ENCODE measurements around the gene CLOCK.
"Not testable (repeated sequence)": the region's sequence is repeated elsewhere in the genome, so short reads cannot be mapped to it uniquely, and the experiment has no call there.

CLOCK gene

DNA sequence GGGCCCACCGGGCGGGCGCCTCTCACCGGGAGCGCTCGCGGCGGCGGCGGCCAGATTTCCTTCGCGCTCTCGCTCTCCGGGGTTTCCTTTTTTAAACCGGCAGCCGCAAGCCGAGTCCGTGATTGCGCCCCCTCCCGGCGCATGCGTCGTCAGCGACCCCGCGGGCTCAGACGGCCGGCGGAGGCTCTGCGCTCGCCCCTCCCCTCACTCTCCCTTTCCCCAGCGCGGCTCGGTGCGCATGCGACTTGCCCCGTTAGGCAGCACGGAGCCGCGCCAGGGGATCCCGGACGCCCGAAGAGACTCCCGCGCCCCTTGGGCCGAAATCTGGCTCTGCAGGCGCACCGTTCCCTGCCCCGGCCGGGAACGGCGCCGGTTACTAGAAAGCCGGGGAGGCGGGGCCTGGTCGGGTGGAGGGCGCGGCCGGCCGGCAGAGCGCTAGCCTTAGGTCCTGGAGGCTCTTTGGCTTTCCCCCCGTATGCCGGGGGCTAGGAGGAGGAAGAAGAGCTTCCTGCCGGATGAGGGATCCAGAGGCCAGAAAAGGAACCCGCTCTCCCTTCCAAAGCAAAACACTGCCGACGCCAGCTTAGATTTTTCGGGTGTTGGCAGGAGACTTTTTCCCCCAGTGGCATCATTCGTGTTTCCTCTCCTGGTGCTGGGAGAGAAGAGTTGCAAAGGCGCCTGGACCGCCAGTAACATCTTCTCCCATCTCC is at the start of gene CLOCK:
CLOCK (minus strand) TSS at position 154 of the 710 bp plus-strand sequence. CDS start 64,124 bp downstream, outside the sequence.
- FAIRE-seq (no peak), DNase-seq (ENCODE audit: insufficient read length, low spot score) (peak; percentile 57)

GRCh38 chr4:55592014-55592413 is 45.3 kb upstream of the CLOCK start, which contains the start of gene PDCL2:
TSS of gene PDCL2 (minus strand) at chr4:55592245. CDS start at chr4:55592109, 136 bp downstream.
- FAIRE-seq (no peak), DNase-seq (ENCODE audit: insufficient read length, low spot score) (no peak)

- FAIRE-seq, result no peak
- no peak for DNase-seq (ENCODE audit: insufficient read length, low spot score)
Observed at GRCh38 chr4:55588160-55588559, 41.5 kb upstream of the CLOCK start.

- not testable (repeated sequence) for FAIRE-seq; DNase-seq (ENCODE audit: insufficient read length, low spot score)
Observed at GRCh38 chr4:55582773-55583172, 36.1 kb upstream of the CLOCK start.

- no peak for DNase-seq (ENCODE audit: insufficient read length, low spot score)
- FAIRE-seq, result no peak
Observed at GRCh38 chr4:55578341-55579010, 31.8 kb upstream of the CLOCK start.

DNA sequence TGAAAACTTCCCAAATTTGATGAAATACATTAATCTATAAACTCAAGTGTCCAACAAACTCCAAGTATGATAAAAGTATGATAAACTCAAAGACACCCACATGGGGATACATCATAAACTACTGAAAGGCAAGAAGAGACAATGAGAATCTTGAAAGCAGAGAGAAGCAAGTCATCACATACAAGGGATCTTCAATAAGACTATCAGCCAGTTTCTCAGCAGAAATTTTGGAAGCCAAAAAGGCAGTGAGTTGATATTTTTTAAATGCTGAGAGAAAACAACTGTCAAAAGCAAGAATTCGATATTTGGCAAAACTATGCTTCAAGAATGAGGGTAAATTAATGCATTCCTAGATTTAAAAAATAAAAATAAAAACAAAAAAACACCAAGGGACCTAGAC is 28.8 kb upstream of the CLOCK start:
- DNase-seq (ENCODE audit: insufficient read length, low spot score), result no peak
- FAIRE-seq, result no peak

DNA sequence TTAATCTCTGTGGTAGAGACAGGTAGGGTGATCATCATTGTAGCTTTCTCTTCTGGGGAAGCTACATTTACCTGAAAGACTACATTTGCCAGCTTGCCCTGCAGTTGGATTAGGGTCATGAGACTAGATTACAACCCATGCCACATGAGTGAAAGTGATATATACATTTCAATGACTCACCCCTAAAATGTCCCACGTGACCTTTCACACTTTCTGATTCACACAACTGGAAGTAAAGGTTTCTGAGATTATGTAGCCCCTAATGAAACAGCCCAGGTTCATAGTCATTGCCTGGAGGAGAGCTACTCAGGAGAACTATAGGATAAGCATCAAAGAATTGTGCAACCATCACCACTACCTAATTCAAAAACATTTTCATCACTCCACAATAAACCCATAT is 27.5 kb upstream of the CLOCK start:
- FAIRE-seq, result no peak
- DNase-seq (ENCODE audit: insufficient read length, low spot score), result no peak

DNA sequence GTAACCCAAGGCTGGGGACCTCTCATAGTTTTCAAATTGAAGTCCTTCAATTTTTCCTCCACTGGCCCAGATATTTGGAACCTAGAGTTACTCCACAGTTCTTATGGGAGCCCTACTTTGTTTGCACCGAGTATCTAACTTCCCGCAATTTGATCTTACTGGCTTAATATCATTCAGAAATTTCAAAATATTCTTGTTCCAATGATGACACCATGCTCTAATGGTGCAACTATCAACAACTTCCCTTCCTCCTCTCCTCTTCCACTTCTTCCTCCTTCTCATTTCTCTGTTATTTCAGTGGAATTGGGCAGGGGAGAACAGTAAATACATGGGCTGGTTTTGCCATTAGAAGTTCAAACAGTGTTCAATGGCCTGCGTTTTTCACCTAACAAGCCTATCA is 25.1 kb upstream of the CLOCK start:
- DNase-seq (ENCODE audit: insufficient read length, low spot score), result no peak
- FAIRE-seq, result no peak

GRCh38 chr4:55568905-55569504 is 22.3 kb upstream of the CLOCK start:
- DNase-seq (ENCODE audit: insufficient read length, low spot score) (no peak), FAIRE-seq (no peak)

DNA sequence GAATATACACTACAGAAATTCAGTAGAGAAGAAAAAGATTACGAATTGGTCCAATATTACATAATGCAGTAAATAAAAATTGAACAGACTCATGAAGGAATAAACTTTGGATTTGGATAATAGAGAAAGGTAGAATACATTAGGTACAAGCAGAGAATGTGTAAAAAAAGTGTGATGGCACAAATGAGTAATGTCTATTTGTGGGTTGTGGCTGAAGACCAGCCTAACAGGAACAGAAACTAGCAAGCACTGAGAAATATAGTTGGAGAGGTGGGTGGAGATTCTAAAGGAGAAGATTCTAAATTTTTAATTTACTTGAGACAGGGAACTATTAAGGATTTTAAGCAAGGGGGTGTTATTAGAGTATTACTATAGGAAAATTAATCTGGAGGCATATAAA is 15.2 kb upstream of the CLOCK start:
- FAIRE-seq (no peak), DNase-seq (ENCODE audit: insufficient read length, low spot score) (no peak)

DNA sequence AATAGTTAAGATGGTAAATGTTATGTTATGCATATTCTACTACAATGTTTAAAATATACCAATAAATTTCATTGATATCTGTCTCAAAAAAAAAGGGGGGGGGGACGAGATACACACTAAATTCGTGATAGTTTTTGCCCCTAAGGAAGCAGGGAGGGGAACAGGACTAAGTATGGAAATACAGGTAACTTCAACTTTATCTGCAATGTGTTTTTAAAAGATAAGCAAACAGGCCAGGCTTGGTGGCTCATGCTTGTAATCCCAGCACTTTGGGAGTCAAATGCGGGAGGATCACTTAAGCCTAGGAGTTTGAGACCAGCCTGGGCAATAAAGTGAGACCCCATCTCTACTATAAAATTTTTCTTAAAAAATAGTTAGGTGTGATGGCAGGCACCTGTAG is 13.4 kb upstream of the CLOCK start:
- FAIRE-seq (no peak), DNase-seq (ENCODE audit: insufficient read length, low spot score) (no peak)

GRCh38 chr4:55554453-55555030 is 7.8 kb upstream of the CLOCK start:
- FAIRE-seq (no peak), DNase-seq (ENCODE audit: insufficient read length, low spot score) (no peak)

DNA sequence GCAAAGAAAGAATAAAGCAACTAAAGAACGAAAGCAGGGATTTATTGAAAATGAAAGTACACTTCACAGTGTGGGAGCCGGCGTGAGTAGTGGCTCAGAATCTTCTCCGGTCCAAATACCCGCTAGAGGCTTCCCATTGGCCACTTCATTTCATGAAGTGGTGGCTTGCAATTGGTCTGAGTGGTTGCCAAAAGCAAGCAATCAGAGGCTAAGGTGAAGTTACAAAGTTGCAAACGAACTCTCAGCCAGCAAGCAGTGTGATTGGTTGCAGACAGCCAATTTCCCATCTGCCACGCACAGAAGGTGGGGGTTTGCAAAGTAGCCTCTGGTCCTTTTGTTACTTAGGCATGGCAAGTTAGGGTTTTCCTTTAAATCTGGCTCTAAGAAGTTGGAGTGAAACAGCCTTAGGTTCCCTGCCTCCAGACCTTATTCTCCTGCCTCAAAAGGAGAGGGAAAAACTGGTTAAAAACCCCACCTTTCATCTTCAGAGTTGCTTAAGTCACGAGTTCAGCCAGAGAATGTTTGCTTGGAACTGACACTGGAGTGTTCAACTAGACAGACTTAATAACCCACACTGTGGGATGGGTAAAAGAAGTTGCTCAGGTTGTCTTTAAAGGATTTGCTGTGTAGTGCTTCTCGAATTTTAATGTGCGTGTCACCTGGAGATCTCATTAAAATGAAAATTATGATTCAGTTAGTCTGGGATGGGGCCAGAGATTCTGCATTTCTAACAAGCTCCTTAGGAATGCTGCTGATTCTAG is 6.9 kb upstream of the CLOCK start:
- DNase-seq (ENCODE audit: insufficient read length, low spot score) (no peak), FAIRE-seq (no peak)

- not testable (repeated sequence) for DNase-seq (ENCODE audit: insufficient read length, low spot score); FAIRE-seq
Observed at GRCh38 chr4:55551964-55552363, 5.3 kb upstream of the CLOCK start.

- DNase-seq (ENCODE audit: insufficient read length, low spot score) (no peak), FAIRE-seq (no peak)
Observed at GRCh38 chr4:55549888-55550287, 3.2 kb upstream of the CLOCK start.

DNA sequence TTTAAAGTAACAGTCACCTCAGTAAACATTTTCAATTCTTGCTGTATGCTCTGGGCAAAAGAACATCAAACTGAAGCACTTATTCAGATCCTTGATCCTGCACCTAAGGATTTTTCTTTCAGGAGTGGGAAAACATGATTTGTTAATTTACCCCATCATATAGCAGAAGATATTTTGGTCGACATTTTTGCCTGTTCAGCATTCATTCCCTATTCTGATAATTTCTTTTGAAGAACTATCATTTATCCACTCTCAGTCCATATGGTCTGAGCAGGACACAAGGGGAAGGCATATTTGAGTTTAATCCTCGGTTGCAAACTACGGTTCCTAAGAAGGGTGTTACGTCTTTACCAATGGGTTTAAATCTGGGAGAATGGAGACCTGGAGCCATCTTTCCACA is 1.2 kb upstream of the CLOCK start:
- no peak for FAIRE-seq
- DNase-seq (ENCODE audit: insufficient read length, low spot score), result no peak

GRCh38 chr4:55547466-55547770 is 709 bp upstream of the CLOCK start:
- DNase-seq (ENCODE audit: insufficient read length, low spot score) (no peak), FAIRE-seq (no peak)

GRCh38 chr4:55546506-55546755 is 278 bp downstream of the CLOCK start:
- FAIRE-seq (no peak), DNase-seq (ENCODE audit: insufficient read length, low spot score) (peak; percentile 56)

DNA sequence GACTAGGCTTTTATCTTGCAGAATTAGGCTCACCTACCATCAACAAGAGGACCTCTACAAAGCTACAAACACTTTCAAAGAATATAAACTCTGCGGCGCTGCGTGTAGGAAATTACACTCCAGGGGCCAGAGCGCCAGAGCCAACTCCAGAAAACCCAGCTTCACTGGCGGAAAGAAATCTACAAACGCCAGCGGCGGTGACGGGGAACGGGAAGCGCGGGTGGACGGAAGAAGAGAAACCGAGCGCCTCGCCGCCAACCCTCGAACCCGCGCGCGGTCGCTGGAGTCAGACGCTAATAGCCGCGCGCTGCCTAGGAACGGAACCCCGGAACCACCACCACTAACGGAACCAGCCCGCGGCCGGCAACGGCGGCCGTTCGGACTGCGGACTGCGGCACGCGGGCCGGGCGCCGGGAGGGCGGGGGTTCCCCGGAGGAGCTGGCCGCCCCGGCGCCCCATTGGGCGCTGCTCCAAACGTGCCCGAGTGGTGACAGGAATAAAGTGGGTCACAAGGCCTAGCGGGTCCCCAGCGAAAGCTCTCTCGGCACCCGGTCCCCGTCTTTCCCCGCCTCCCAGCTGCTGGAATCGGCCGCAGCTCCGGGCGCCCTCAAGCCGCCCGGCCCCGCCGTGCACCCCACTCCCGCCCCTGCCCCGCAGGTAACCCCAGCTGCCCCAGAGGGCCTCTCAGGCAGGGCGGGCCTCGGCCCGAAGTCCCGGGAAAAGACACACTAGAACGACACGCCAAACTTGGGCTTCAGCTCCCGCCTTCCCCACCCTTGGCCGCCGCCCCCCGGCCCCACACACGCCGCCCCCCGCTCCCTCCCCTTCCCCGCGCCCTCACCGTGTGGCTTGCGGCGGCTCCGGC is 836 bp downstream of the CLOCK start:
- DNase-seq (ENCODE audit: insufficient read length, low spot score) (peak; percentile 21), FAIRE-seq (no peak)

DNA sequence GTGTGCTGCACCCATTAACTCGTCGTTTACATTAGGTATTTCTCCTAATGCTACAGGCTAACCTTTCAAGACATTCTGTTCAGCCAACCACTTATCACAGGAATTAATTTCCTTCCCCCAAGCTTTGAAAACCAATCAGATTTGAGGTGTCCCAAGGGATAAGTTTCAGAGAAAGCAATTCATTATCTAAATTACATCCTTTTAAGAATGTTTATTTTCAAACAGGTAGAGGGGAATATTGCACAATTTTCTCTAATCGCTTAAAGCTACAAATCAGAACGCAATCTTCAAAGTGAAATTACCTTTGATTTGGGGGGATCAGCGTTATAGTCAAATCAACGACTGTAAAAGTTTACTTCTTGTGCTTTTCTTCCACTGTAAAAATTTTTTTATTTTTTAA is 1.6 kb downstream of the CLOCK start:
- FAIRE-seq (no peak), DNase-seq (ENCODE audit: insufficient read length, low spot score) (no peak)

All from HTR-8/SVneo (cell line).